Suppressor macrophage treated with lipopolysaccharide for 1 hour (primary cell): ENCODE data around the gene AGBL2.
A peak's percentile ranks its signal among the peaks of the same experiment; 100 is the strongest.
"Not testable (repeated sequence)": the region's sequence is repeated elsewhere in the genome, so short reads cannot be mapped to it uniquely, and the experiment has no call there.

Experiments used
- DNase-seq, 3 donors: peaks; one replicate each; pipeline ENCODE4 v3.0.0-alpha.2; 2020 to 2022

The AGBL2 gene

GRCh38 chr11:47688111-47688510 lies 27.1 kb downstream of the AGBL2 start:
- peak; percentile 48 to 54 (median 53) for DNase-seq

GRCh38 chr11:47686704-47687103 lies 28.5 kb downstream of the AGBL2 start:
- DNase-seq = not testable (repeated sequence)

GRCh38 chr11:47686151-47686550 lies 29.0 kb downstream of the AGBL2 start:
- peak in 2 of 3 donors; percentile 22 to 27 for DNase-seq

GRCh38 chr11:47675851-47676250 lies 39.3 kb downstream of the AGBL2 start:
- DNase-seq = no peak

DNA sequence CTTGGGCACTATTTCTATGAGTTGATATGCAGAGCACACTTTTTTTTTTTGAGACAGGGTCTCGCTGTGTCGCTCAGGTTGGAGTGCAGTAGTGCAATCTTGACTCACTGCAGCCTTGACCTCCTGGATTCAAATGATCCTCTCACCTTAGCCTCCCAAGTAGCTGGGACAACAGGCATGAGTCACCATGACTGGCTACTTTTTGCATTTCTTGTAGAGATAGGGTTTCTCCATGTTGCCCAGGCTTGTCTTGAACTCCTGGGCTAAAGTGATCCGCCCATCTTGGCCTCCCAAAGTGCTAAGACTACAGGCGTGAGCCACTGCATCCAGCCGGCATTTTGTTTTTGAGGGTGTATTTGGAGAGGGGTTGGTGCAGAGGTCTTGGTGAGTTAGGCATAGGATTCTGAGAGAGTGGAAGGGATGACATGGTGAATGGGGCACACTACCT lies 42.9 kb downstream of the AGBL2 start:
- DNase-seq = no peak

DNA sequence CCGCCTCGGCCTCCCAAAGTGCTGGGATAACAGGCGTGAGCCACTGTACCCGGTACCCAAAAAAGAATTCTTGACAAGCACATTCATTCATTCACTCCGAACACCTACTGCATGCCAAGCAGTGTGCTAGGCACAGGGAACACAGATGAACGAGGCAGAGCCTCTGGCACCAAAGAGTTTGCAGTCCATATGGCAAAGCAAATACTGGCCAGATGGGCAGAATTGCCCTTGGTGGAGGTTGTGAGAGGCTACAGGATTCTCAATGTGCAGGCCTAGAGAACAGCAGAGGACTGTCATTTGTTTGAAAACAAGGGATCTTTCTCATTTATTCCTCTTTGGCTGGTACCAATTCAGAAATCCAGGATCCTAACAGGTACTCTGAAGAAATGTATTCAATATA lies 45.3 kb downstream of the AGBL2 start:
- no peak for DNase-seq

DNA sequence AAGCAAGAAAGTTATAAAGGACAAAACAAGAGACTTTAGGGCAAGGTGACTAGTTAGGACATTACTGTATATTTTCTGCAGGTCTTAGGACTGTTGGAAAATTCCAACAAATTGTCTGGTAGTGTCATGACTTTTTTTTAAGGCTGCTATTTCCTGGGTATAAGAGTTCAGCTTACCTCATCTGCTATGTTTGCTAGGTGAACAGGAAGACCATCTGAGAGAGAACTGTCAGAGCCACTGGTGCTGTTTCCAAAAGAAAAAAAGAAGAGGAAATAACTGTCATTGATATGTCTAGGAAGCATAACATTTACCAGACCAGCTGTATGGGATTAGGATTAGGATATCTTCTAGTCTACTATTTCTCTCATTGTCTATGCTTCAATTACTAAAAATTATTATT lies 46.5 kb downstream of the AGBL2 start:
- no peak for DNase-seq

- DNase-seq = peak in 1 of 3 donors; percentile 28
These were observed 47.6 kb downstream of the AGBL2 start for GRCh38 chr11:47667555-47667954.

DNA sequence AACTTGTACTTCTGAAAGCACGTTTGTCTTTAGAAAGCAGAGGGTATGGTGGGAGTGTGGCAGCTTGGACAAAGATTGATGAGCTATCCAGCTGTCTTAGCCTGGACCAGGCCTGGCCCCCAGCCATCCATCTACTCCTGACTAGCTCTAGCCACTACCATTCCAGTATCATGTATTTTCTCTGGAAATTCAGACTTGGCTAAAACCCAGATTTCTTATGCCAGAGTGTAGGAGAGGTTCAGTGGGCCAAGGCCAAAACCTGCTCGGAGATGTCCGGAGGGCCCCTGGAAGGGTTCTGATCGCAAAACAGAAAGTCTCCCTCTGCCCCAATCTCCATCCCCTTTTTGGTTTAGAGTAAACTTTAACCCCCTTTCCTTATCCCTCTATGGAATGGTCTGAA lies 48.0 kb downstream of the AGBL2 start:
- no peak for DNase-seq

GRCh38 chr11:47664936-47665335 lies 50.2 kb downstream of the AGBL2 start:
- DNase-seq = peak; percentile 17 to 49 (median 24)

GRCh38 chr11:47661245-47661644 lies 53.9 kb downstream of the AGBL2 start:
- no peak for DNase-seq

- no peak for DNase-seq
These were observed 55.9 kb downstream of the AGBL2 start for GRCh38 chr11:47659276-47659675.

DNA sequence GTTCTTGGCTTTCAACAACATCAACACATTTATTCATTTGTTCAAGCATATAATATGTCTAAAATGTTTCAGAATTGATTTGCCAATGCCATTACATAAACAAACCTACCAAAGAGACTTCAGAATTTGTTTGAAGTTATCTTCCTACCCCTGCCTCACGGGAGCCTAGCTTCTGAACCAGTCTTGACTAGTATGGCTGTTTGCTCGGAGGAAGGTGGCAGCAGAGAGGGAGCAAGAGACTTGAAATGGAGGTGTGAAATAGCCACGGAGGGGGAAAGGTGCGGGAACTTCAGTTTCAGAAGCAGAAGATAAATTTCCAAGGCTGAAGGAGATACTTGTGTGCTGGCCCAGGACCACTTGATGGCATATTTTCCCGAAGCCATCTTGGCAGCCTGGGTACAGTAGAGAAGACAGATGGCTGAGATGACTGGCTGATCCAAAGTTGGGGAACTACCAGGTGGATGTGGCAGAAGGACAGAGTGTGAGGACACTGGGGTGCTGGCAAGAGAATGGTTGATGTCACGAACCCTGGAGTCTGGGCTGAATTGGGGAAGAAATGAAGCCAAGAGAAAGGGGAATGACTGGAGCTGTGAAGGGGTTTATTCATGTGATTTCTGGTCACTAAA lies 58.8 kb downstream of the AGBL2 start:
- no peak for DNase-seq

GRCh38 chr11:47651818-47652469 lies 63.2 kb downstream of the AGBL2 start:
- no peak for DNase-seq

DNA sequence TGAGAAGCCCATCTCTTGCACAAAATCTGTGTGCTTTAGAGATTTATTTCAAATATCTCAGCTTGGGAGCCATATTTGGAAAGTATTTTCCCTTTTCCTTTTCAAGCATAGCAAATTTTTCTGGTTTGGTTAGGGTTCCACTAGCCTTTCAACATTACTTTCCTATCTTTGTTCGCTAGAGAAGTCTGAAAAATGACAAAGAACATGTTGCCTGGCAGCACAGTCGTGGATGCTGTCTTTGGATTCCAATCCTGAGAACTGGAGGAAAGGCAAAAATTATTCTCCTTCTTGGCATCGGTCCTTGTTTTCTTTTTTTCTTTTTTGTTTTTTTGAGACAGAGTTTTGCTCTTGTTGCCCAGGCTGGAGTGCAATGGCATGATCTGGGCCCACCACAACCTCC lies 65.9 kb downstream of the AGBL2 start:
- DNase-seq = no peak

GRCh38 chr11:47646019-47646418 lies 69.2 kb downstream of the AGBL2 start:
- no peak for DNase-seq

GRCh38 chr11:47645500-47645899 lies 69.7 kb downstream of the AGBL2 start:
- DNase-seq = no peak

- DNase-seq = peak; percentile 99
These were observed 72.9 kb downstream of the AGBL2 start, which contains the start of gene MTCH2 for GRCh38 chr11:47642099-47642855. Gene MTCH2, minus strand, starts transcription at chr11:47642559. Its CDS starts 94 bp downstream, at chr11:47642465.

DNA sequence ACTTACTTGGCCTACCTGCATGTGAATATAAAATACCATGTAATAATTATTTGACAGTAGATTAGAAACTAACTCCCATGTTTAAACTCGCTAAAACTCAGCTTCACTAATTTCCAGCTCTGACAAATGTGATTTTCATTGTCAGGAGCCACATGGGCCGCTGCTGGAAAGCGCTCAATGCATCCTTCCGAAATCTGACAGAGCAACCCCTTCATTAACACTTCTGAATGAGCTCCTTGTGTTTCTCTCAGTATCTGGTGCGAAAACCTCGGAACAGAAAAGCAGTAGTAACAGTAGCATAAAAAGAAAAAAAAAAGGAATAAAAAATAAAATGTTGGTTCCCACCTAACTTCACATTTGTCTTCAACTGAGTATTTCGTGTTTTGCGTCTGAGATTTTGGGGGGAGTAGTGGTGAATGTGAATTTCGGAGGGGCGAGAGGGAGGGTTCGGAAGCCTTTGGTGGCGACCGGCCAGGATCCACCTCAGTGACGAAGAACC lies 73.5 kb downstream of the AGBL2 start:
- peak in 1 of 3 donors; percentile 5 for DNase-seq

DNA sequence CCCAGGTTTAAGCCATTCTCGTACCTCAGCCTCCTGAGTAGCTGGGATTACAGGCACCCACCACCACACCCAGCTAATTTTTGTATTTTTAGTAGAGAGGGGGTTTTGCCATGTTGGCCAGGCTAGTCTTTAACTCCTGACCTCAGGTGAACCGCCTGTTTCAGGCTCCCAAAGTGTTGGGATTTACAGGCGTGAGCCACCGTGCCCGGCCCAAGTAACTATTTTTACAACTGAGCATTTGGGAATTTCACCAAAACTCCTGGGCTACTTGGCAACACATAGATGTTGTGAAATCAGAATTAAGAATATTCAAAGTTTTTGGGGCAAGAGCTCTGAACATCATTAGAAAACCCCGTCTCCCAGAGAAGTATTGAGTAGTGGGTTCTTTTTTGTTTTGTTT lies 74.7 kb downstream of the AGBL2 start:
- not testable (repeated sequence) for DNase-seq

DNA sequence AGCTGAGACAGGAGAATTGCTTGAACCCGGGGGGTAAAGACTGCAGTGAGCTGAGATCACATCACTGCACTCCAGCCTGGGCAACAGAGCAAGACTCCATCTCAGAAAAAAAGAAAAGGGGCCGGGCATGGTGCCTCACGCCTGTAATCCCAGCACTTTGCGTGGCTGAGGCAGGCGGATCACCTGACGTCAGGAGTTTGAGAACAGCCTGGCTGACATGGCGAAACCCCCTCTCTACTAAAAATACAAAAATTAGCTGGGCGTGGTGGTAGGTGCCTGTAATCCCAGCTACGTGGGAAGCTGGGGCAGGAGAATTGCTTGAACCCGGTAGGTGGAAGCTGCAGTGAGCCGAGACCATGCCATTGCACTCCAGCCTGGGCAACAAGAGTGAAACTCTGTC lies 78.8 kb downstream of the AGBL2 start:
- not testable (repeated sequence) for DNase-seq

GRCh38 chr11:47631473-47631872 lies 83.7 kb downstream of the AGBL2 start:
- DNase-seq = no peak

GRCh38 chr11:47628026-47628425 lies 87.1 kb downstream of the AGBL2 start:
- no peak for DNase-seq

DNA sequence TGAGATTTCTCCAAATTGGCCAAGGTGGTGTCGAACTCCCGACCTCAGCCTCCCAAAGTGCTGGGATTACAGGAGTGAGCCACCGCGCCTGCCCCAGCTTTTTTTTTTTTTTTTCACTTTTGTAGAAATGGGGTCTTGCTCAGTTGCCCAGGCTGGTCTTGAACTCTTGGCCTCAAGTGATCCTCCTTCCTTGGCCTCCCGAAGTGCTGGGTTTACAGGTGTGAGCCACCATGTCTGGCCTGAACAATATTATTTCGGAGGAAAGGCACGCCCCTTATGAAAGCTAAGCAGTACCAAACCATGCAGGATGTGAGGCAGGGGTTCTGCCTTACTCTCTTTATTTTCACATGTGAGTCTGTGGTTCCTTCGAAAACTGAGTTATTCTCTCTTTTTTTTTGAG lies 88.9 kb downstream of the AGBL2 start:
- no peak for DNase-seq
